Activated CD4-positive, alpha-beta T cell treated with anti-CD3 and anti-CD28 coated beads, Interleukin-2, Interleukin-4, amounts not matched to agents 100 ng/mL and 50 ng/mL, durations not matched to agents 16 hours and 8 hours (primary cell): ENCODE data around the gene NATD1.
"Not testable (repeated sequence)": the region's sequence is repeated elsewhere in the genome, so short reads cannot be mapped to it uniquely, and the experiment has no call there.

Experiments
- DNase-seq: peaks from one replicate; pipeline ENCODE4 v3.0.0-alpha.2; 2020; ENCODE audit warnings: low spot score

Gene NATD1

DNA sequence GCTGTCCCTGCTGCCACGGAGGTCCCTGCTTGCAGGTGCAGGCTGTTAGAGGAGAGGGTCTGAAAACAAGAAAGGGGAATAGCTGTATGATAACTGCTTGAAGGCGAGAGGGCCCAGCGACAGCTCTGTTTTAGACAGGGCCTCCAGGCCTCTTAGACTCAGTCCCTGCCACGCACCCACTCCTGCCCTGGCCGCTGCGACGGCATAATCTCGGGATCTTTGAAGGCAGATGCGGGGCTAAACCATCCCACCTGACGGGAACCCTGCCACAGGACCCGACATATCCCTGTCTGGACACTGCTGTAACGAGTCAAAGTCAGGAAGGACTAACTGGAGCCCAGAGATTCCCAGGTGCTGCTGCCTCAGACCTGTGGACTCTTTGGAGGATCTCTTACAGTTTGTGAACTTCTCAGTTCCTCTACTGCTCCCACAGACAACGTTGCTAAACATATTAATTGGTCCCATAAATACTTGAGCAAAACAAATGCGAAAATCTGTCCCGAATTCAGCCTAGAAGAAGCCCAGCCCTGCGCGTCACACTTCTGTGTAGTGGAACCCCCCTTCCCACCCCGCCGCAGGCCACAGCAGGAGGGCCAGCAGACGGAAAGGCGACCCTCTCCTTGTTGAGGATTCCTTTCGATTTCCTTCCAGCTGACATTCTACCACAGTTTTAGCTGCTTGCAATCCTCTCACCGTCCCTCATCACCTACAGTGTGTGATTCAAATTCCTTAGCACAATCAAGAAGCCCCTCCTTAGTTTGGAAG lies 38.3 kb downstream of the NATD1 start:
- no peak for DNase-seq

DNA sequence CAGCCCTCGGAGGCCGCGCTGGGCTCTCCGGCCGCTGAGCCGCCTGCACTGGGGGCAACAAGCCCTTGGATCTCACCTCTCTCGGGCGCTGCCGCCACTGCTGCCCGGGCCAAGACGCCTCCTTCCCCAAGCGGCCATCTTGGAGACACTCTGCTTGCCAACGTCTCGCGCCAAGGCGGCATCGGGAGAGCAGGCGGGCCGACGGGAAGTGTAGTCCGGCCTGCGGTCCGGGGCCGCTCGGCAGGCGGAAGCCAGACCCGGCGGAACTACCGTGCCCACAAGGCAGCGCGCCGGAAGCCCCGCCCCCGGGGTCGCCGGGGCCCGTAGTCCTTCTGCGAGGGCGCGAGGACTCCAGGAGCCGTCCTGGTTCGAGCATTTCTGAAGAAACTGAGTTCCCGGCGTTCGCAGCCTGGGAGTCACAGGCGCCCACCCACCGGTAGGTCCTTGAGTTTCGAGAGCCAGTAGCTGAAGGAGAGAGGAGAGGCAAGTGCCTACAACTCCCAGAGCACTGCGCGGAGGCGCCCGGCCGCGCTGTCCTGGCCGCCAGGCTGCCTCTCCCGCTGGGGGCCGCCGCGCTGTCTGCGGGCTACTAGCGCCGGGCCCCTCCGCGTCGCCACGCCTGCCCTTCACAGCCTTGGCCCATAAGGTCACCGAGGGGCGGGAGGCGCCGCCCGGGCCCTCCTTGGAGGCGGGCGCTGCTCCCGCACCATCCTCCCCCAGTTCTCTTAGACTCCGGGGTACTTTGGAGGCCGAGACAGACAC lies 39.0 kb downstream of the NATD1 start, which contains the start of gene TMEM11:
TMEM11 (minus strand) TSS at position 147 of the 762 bp plus-strand sequence; CDS start at position 138, 9 bp downstream.
- peak; percentile 97 for DNase-seq

DNA sequence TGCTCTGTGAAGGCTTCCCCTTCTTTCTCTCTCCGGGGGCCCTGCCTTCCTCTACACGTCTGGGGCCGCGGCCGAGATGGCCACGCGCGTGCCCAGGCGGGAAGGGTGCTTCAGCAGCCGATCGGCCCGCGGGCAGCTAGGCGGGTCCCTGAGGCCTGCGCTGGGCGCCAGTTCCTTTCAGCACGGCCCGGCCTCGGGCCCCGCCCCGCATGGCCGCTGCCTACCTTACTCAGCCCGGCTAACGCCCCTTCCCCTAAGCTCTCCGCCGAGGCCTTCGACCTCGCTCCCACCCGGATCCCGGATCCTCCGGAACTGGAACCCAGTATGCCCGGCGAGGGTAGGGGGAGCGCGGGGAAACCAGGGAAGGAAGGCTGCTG lies 39.6 kb downstream of the NATD1 start:
- DNase-seq = no peak

DNA sequence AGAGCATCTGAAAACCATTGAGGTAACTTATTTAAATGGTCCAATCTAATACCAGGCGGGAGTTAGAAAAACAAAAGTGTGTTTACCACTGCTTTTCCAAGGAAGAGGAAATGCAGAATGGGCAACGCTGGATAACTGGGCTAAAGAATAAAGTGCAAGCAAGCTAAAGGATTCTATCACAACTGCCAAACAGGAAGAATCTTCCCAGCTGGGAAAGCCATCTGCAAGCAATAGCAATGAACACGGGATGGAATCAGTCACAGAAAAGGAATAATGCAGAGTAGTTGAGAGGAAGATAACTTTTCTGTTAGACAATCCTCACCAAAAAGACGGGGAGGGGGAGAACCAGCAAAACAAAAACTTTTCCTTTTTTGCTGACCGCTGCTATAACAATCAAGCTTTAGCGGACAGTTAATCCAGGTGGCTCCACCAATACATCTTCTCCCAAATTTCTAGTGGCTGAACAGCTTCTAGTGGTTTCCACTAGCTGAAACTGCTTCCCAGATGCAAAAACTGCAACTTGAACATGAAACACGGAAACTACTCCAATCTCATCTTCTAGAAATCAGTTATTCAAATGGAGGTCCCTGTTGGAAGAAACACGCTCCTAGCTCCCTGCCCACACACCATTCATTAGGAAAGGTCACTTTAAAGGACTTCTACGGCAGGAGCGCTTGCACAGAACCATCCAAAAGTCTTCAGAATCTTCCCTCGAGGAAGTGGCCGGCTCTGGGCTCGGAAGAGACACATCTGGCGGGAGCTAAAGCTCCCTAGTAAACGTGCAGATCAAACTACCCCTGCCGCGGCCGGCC lies 40.2 kb downstream of the NATD1 start:
- no peak for DNase-seq

DNA sequence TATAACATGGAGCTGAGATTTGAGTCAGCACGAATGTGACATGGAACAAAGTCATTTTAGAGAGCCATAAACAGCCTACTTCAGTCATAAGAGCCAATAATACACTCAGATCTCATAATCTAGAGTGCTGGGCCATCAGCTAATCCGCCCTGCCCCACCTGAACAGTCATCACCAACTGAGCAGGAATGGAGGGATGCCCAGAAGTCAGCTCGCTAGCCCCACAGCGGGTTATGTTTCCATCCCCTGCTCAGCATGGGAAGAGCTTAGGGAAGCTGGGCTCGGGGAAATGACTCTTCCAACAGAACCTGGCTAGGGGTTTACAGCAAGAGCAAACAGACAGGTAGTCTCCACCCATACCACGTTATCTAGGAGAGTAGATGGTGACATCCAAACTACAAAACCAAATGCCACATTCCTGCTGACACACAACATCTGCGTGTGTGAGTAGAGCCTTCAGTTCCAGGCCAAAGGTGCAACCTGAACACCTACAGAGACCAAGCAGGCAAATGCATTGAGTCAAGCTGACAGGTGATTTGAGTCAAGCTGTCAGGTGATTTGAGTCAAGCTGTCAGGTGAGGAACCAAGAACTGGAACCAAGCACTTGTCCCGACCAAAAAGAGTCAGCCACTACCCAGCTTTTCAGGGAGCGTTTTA lies 41.3 kb downstream of the NATD1 start:
- no peak for DNase-seq

DNA sequence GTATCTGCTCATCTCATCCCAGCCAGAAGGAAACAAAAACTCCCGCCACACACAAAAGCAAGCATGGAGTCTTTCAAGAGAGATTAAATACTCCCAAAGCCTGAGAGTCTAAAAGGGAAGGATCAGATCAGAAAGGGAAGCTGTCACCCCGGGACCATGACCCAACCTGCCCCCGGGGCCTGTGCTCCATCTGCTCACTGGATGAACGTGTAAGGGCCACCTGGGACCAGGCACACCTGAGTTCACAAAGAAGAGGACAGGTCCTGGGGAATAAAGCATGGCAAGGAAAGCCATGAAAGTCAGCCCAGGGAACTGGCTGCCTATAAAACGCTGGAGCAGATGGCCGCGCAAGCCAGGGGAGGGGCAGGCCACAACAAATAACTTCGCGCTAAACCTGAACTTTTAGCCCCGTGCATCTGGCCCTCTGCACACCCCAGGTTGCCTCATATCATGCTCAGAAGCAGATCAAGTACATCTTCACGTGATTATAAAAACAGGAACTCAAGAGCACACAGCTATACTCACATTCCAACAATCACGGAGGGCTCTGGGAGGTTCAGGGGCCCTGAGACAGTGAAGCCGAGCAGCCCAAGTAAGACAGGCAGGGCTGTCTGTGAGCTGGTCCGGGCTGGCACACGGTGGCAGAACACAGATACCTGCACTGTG lies 42.7 kb downstream of the NATD1 start:
- DNase-seq = no peak

DNA sequence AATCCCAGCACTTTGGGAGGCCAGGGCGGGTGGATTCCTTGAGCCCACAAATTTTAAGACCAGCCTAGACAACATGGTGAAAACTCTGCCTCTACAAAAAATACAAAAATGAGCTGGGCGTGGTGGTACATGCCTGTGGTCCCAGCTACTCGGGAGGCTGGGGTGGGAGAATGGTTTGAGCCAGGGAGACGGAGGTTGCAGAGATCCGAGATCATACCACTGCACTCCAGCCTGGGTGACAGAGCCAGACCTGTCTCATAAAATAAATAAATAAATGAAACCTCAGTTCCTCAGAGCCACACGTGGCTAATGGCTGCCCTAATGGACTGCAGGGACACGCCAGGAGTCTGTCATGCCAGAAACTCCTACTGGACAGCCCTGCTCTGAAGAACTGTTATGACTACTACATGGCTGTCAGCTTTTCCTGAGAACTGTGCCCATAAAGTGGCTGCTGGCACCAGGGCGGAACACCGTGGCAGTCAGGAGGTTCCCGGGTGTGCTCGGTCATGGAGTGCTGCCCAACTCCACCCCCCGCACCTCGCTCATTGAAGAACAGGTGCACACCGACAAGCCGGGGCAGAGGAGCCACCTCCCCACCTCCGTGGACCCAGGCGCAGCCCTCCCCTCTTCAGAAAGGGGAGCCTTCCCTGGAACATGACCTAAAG lies 43.6 kb downstream of the NATD1 start:
- no peak for DNase-seq

DNA sequence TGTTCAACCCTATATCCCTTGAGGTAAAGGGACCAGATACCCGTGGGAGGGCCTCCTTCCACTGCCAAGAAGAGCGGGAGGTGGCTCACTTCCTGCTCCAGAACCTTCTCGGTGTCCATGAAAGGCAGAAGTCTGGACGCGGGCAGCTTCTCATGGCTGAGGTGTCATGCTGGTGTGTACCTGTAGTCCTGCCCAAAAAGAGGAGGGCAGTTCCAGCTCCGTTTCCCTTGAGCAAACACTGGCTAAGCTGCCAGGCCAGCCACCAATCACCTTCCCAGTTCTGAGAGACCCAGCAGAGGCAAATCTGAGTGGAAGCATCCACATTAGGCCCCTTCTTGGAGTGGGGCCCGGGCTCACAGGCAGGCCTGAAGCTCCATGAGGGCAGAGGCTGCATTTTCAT lies 44.9 kb downstream of the NATD1 start:
- DNase-seq = no peak

DNA sequence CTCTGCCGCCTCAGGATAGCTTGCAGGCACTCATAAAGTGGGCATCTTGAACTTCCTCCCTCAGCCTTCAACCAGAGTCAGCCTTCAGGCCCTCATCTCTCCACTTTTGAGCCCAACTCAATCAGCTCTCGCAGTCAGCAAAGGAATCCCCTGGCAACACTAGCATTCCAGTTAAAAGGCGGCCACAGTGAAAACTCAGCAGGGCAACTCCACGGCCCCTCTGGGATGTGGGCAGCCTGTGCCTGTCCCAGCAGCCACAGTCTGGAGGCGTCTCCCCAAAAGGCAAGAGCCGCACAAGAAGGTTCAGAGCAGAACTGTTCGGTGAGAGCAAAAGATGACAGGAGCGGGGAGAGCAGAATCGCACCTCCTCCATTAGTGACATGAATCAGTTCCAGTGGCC lies 48.3 kb downstream of the NATD1 start:
- DNase-seq = no peak

DNA sequence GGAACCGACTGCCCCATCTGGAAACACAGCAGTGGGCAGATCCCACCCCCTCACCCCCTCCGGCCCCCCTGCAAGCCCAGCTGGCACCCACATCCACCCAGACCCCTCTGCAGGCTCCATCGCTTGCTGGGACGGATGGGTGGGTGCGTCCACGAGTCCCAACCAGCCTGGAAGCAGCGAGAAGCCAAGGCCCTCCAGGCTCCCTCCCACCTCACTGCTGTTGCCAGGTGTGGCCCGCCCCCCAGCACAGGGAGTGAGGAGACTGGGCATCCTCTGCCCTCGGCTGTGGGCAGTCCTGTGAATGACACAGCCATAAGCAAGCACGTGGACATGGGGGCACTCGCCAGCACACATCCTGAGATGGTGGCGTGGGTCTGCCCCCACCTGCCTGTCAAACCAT lies 50.7 kb downstream of the NATD1 start:
- no peak for DNase-seq

DNA sequence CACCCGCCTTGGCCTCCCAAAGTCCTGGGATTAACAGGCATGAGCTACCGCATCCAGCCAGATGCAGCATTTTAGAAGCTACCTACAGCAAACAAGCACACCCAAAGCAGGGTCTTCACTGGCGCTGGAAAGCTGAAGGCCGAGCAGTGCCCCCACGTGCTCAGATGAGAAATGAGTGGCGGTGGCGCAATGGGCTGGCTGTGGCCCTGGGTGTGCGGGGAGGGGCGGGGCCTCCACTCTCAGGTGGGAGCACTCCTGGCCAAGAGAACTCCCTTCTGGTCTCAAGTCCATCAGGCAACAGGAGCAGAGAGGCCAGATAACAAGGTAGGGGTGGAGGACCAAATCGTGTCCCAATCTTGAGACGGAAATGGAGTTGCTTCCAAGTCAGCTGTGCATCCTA lies 51.3 kb downstream of the NATD1 start:
- no peak for DNase-seq

DNA sequence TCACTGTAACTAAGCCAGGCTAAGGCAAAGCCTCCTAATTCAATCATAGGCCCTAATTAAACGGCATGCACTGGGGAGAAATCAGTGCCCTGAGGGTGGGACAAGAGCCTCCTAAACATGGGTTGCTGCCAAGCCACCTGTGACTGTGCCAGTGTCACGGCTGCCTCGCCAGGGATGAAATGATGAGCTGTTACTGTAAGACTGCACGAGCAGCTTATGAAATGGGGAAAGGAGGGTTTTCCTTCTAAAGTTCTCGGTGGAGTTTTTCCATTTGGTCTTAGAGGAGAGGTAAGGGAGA lies 52.0 kb downstream of the NATD1 start:
- DNase-seq = no peak

DNA sequence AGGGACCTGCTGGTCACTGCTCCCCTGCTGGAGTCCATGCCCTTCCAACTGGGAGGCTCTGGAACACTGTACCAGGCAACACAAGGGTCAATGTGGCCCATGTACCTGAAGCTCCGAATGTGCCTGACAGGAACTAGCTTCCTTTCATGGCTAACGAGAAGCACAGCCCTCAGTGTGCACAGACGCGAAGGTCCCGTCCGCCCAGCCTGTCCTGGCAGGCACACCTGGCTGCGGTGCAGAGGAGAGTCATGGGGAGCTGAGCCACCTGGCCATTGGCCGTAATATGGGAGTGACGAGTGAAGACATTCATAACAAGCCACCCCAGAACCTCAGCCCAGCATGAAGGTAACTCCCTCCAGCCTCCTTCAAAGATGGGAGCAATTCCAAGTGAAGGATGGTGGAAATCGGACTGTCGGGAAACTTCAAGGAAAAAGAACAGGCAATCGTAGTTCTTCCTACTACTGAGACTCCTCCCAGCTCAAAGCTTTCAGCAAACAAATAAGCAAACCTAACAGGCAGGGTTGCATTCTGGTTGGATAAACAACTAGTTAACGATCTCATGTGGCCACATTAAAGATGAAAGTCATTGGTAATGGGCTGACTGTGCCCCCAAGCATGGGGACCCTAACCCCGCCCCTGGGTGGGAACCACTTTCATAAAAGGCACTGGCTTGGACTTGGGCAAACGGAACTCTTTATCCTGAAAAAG lies 52.5 kb downstream of the NATD1 start:
- no peak for DNase-seq

DNA sequence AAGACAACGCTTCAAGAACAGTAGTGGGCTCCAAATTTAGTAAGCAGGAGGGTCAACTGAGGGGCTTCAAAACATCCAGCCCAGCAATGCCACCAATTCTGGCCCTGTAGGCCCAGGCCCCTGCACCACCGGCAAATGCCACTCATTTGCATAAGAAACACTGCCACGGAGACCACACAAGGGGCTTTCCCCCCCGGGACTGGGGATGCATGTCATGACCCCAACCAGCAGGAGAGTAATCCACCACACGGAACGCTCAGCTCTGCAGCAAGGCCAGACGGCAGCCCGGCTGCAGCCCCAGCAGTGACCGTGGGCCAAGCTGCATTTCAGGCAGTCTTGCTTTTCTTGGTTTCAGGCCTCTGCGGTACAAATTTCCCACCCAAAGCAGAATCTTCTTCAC lies 53.4 kb downstream of the NATD1 start:
- no peak for DNase-seq

DNA sequence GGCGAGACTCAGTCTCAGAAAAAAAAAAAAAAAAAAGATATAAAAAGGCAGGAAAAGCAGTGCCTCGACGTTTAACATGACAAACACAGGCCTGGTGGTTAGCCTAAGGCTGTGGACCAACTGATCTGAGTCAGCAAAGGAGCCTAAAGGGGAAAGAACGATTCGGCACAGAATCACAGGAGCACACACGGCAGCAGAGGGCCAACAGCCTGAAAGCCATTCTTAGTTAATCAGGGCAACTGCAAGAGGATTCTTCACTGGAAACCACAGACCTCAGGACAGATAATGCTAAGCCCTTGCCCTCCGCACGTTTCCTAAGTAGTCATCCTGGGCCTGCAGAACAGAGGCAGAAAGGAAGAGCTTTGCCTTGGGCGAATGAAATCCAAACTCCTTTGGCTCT lies 53.9 kb downstream of the NATD1 start:
- no peak for DNase-seq

DNA sequence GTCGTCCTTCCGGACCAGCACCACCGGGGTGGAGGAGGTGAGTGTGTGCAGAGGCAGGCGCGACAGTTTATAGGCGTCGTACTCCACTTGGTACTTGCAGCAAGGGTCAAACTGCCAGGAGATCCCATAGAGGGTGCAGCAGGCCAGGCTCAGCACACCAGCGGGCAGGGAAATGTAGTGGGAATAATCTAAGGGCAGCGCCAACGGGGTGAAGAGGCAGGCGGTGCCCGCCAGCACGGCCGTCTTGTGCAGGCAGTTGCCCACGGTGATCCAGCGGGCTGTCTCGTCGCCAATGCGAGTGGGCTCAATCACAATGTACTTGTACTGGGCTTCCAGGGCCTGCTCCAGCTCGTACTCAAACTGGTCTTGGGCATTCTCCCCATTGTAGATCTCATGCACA lies 54.8 kb downstream of the NATD1 start:
- DNase-seq = no peak

DNA sequence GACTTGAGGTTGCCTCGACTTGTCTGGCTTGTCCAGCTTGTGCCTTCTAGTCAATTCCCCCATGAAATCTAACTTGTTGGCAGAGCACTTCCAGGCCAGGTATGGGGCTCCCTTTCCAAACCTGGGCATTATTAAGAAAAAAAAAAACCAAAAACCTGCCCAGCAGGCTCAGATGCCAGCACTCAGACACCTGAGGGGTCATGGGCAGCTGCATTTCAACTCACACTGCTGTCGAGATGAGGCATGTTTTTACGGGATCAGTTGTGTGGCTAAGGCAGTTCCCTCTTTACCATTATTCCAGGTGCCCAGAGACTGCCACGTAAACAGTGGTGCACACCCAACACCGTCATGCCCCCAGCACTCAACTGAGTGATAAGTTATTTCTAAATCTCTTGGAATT lies 57.1 kb downstream of the NATD1 start:
- no peak for DNase-seq

DNA sequence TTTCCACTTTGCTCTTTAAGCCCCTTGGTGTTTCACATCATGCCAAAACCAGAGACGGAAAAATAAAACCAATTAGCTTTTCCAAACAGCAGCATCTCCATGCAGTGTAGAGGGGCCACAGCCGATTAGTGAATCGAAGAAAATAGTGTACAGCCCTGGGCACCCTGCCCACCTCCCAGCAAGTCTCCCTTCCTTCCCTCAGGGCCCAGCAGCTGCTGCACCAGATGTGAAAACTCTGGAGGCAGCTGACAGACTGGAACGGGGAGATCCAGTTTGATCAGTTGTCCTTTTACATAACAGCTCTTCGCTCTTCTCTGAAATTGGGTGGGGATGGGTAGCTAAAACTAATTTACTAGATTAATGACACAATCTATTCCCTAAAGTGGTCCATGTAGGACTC lies 58.5 kb downstream of the NATD1 start:
- DNase-seq = no peak

DNA sequence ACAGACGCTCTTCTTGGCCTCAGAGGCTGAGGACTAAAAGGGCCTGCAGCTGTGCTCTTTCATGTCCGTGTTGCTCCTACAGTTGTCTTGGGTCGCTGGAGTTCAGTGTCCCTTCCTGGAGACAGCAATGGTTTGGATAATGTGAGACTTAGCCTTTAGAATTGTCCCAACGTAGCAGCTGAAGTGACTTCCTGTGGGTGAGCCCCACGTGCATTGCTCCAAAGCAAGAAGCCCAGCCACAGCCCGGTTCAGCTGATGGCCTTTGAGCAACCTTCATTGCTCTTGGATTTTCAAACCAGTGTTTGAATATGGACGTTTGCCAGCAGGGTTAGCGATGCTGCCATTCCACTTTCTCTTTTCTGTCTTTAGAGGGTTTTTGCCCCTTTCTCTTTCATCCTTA lies 59.0 kb downstream of the NATD1 start:
- DNase-seq = no peak

DNA sequence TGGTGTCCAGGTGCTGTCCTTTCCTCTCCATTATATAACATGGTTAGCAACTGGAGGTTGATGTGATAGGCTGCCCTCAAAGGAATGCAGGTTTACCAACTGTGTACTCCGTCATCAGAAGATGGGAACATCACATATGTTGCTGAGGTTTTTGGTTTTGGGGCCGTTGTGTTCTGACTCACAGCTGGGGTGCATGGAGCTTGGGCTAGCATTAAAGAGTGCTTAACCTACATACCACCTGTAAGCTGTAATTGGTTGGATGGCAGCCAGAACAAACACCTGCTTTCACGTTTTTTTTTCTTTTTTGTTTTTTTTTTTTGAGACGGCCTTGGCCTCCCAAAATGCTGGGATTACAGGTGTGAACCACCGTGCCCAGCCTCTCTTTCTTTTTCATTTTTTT lies 60.2 kb downstream of the NATD1 start:
- no peak for DNase-seq

DNA sequence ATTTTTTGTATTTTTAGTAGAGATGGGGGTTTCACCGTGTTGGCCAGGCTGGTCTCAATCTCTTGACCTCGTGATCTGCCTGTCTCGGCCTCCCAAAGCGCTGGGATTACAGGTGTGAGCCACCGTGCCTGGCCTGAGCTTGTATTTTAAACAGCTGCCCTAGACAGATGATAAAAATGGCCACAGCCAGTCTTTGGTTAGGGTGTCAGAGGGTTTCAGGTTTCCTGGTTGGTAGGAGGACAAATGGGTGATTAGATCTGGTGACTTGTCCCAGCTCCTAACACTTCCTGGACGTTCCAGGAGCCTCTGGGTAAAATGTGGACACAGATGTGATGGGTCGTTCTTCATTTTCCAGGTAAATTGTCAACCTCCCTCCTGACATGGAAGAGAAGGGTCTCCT lies 60.8 kb downstream of the NATD1 start:
- not testable (repeated sequence) for DNase-seq
